Measurements from ENCODE around the gene GNG13. TPM values are rescaled to one million over a fixed set of nuclear protein-coding genes. Genes with fewer than 3 reads are reported as not detected.

GNG13 gene
- total and polyA plus RNA-seq, 9 of the 15 experiments (the other 6 are each of a cell fraction or from before 2014, with no cell fraction given): not detected

- CTCF ChIA-PET (ENCODE audit: low intra/inter-chr PET ratio): no interaction called here
- BruUV-seq (replicated peaks): no TSS peak
- DNase-seq (ENCODE audit: extremely low read depth in 1 of 4, low spot score in 3 of 4) (no peak), ATAC-seq (no peak), FAIRE-seq (no peak)
- WGBS (ENCODE audit: insufficient coverage, low coverage, missing lambda C conversion rate): 94% methylated on average over 7 of the region's 17 CpGs
- Histone ChIP-seq H3K4me3 (no peak overlapping the region), H3K4me2 (ENCODE audit: insufficient read depth, low read length) (no peak overlapping the region), H3K27ac (ENCODE audit: extremely low read depth, low read depth, low read length) (no peak overlapping the region), H3K9me3 (replicated peaks; ENCODE audit: control insufficient read depth, insufficient read depth, low read depth, low read length) (no peaks in the 10 kb centered on the region), H3K4me1 (replicated peaks in 1 of 2; ENCODE audit: control insufficient read depth in 2 of 2, insufficient read depth in 2 of 2, low read length in 2 of 2) (peaks cover 11 to 94% of the 10 kb centered on the region in 2 experiments; a peak in 4 of 5 replicates), H3K36me3 (ENCODE audit: control insufficient read depth, insufficient read depth, low read length) (peaks cover 74% of the 10 kb centered on the region; the same call in 2 of the 3 replicates), H3K9me1 (ENCODE audit: control insufficient read depth, insufficient read depth, low read length) (no peaks in the 10 kb centered on the region), H3K27me3 (ENCODE audit: control insufficient read depth in 2 of 2, insufficient read depth in 2 of 2, low read length in 2 of 2) (no peaks in the 10 kb centered on the region), H3K79me2 (ENCODE audit: control insufficient read depth, insufficient read depth, low read length) (peaks cover 29% of the 10 kb centered on the region), H3K9ac (ENCODE audit: insufficient read depth in 1 of 2, low read depth in 2 of 2, low read length in 2 of 2) (peak overlapping the region in 1 of 2 experiments; percentile 29; a peak in 1 of 4 replicates), H2AFZ (ENCODE audit: low read depth, low read length) (no peak overlapping the region), H4K20me1 (replicated peaks; ENCODE audit: control insufficient read depth, insufficient read depth, low read length) (peaks cover 4% of the 10 kb centered on the region; the same call in 1 of the 2 replicates)
- no peak for TF ChIP-seq GTF2E2 (tag; IDR thresholded peaks at IDR 0.05)
- TF ChIP-seq ZNF79 (CRISPR knock-in tag; IDR thresholded peaks at IDR 0.05; ENCODE audit: low read depth): no peak
- TF ChIP-seq PCBP1 (IDR thresholded peaks at IDR 0.05; ENCODE audit: low read depth, low read length, poor library complexity, severe bottlenecking): no peak
- no peak for TF ChIP-seq ZNF77 (CRISPR knock-in tag; IDR thresholded peaks at IDR 0.05)
- TF ChIP-seq GMEB1 (CRISPR knock-in tag; IDR thresholded peaks at IDR 0.05): no peak
- no peak for TF ChIP-seq ZNF324 (CRISPR knock-in tag; IDR thresholded peaks at IDR 0.05)
- no peak for TF ChIP-seq KDM1A (IDR thresholded peaks at IDR 0.05)
- TF ChIP-seq FOSL1 (tag; conservative IDR thresholded peaks at IDR 0.05): no peak
- no peak for TF ChIP-seq KDM2B (CRISPR knock-in tag; IDR thresholded peaks at IDR 0.05)
- no peak for TF ChIP-seq FOXJ2 (tag; IDR thresholded peaks at IDR 0.05)
- no peak for TF ChIP-seq ZNF395 (CRISPR knock-in tag; IDR thresholded peaks at IDR 0.05)
- no peak for TF ChIP-seq YBX1 (IDR thresholded peaks at IDR 0.05)
- TF ChIP-seq ZFP36 (IDR thresholded peaks at IDR 0.05; ENCODE audit: low read depth, low read length, partially characterized antibody): no peak
- POLR2A ChIA-PET: interaction anchor here (0.6 to 1.3 kb wide), 3 partner anchors 11 to 83 kb away, joined by 3 to 5 read pairs (median 3); no protein-coding TSS in a partner anchor
- intact Hi-C loops (cut with micrococcal nuclease): no loop called here
- in situ Hi-C loops (cut with MboI): no loop called here
These were observed 10.4 kb downstream of the GNG13 start for GRCh38 chr16:790086-790485.

Data from K562 (cell line).